ENCODE data around the gene VAC14. TPM values are rescaled to one million over a fixed set of nuclear protein-coding genes. Genes with fewer than 3 reads are reported as not detected.

Gene VAC14
- total RNA-seq, 4 donors from 2014 or later, result 43.4 to 69.4 (median 63.1) TPM

DNA sequence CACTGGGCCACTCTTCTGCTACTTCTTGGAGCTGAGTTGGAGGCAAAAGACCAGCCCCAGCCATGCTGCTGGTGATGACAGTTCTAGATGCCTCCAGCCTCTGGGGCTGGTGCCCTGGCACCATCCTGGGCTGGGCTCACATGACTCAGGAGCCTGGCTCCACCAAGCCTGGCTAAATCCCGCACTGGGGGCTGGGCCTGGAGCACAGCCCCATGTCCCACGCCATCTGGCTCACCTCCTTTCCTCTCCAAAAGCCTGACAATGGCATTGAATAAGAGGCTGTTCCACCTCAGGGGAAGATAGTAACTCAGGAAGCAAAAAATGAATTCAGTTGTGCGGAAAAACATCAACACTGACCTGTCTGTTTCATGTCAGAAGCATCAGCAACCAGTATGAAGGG is 70.0 kb downstream of the VAC14 start:
- Histone ChIP-seq H3K27me3 (no peaks in the 10 kb centered on the region), H3K4me1 (peaks cover 2 to 22% of the 10 kb centered on the region in 2 donors), H3K36me3 (peaks cover 4 to 9% of the 10 kb centered on the region in 2 donors), H3K9me3 (no peaks in the 10 kb centered on the region), H3K4me3 (replicated peaks in 1 of 3) (no peak overlapping the region), H3K27ac (no peak overlapping the region)
- no peak for TF ChIP-seq POLR2A (IDR thresholded peaks at IDR 0.05)
- TF ChIP-seq, protein P1, sequence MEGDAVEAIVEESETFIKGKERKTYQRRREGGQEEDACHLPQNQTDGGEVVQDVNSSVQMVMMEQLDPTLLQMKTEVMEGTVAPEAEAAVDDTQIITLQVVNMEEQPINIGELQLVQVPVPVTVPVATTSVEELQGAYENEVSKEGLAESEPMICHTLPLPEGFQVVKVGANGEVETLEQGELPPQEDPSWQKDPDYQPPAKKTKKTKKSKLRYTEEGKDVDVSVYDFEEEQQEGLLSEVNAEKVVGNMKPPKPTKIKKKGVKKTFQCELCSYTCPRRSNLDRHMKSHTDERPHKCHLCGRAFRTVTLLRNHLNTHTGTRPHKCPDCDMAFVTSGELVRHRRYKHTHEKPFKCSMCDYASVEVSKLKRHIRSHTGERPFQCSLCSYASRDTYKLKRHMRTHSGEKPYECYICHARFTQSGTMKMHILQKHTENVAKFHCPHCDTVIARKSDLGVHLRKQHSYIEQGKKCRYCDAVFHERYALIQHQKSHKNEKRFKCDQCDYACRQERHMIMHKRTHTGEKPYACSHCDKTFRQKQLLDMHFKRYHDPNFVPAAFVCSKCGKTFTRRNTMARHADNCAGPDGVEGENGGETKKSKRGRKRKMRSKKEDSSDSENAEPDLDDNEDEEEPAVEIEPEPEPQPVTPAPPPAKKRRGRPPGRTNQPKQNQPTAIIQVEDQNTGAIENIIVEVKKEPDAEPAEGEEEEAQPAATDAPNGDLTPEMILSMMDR (IDR thresholded peaks at IDR 0.05), result no peak
- WGBS, 2 donors, result 97% methylated on average over 3 of the region's 3 CpGs
- no peak for DNase-seq
- intact Hi-C loops (cut with DNase I), result no loop called here

DNA sequence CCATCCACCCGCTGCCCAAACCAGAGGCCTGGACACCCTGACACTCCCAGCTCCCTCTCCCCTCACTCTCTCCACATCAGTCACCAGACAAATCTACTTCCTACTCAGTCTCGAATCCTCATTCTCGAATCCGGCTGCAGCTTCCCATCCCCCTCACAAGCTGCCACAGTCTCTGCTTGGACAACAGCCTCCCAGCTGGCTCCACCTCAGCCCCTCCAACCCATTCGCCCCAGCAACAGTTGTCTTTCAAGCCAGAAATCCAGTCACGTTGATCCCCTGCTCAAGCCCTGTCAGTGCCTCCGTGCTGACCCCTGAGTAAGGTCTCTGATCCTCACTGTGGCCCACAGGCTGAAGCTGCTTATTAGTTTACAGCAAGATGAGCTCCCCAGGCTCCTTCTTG is 70.9 kb downstream of the VAC14 start:
- WGBS, 2 donors, result 87 to 91% methylated on average over 7 of the region's 7 CpGs

DNA sequence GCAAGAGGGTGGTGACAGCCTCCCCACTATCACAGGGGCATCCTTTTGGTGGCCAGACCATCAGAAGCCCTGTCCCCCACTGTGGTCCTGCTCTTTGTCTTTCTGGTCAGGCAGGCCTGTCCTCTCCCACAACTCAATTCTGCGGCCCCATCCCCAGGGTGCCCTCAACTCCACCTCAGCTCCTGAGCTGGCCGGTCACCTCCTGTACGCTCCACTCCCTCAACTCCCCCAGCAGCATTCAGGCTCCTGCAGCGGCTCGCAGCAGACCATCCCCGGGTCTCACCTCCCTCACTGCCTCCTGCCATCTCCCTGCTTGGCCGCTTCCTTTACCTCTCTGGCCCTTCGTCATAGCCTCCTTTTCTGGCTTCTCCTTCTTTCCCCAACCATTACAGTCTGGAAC is 71.7 kb downstream of the VAC14 start:
- intact Hi-C loops (cut with DNase I), result loop anchor here (2.0 kb wide), 1 partner anchor 16 kb away; no protein-coding TSS in a partner anchor
- no peak for TF ChIP-seq POLR2A (IDR thresholded peaks at IDR 0.05)
- TF ChIP-seq, protein P1 (IDR thresholded peaks at IDR 0.05), result no peak
- peaks cover 16 to 23% of the 10 kb centered on the region in 2 donors for H3K4me1 ChIP-seq
- H3K36me3 ChIP-seq, result peaks cover 4 to 9% of the 10 kb centered on the region in 2 donors
- H3K27ac ChIP-seq, result no peak overlapping the region
- H3K27me3 ChIP-seq, result no peaks in the 10 kb centered on the region
- WGBS, 2 donors, result 97 to 98% methylated on average over 8 of the region's 8 CpGs
- DNase-seq, result no peak
- no peak overlapping the region for H3K4me3 ChIP-seq (replicated peaks in 1 of 3)
- H3K9me3 ChIP-seq, result no peaks in the 10 kb centered on the region

More for the DNA sequence above, 70.9 kb downstream of the VAC14 start:
- no peaks in the 10 kb centered on the region for H3K27me3 ChIP-seq
- no peak overlapping the region for H3K4me3 ChIP-seq (replicated peaks in 1 of 3)
- TF ChIP-seq, protein P1 (IDR thresholded peaks at IDR 0.05), result no peak
- no peak for TF ChIP-seq POLR2A (IDR thresholded peaks at IDR 0.05)
- no peaks in the 10 kb centered on the region for H3K9me3 ChIP-seq
- intact Hi-C loops (cut with DNase I), result no loop called here
- peaks cover 4 to 9% of the 10 kb centered on the region in 2 donors for H3K36me3 ChIP-seq
- peaks cover 11 to 22% of the 10 kb centered on the region in 2 donors for H3K4me1 ChIP-seq
- no peak for DNase-seq
- H3K27ac ChIP-seq, result no peak overlapping the region

DNA sequence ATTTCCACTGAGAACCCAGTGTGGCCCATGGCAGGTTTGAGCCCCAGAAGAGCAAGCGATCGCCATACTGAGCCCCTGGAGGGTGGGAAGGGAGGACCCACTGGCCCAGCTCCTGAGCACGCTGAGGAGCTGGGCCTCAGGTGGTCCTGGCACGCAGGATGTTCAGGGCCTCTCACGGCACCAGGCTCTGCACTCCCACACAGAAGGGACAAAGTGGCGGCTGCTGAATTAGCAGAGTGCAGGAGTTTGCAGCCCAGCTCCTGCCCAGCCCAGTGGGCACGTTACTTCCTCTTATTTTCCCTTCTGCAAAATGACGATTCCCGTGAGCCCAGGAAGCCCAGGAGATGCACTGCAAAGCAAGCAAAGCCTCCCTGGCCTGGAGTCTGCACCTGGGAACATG is 72.8 kb downstream of the VAC14 start:
- intact Hi-C loops (cut with DNase I), result loop anchor here (2.0 kb wide), 1 partner anchor 17 kb away; no protein-coding TSS in a partner anchor
- no peak for TF ChIP-seq POLR2A (IDR thresholded peaks at IDR 0.05)
- TF ChIP-seq, protein P1 (IDR thresholded peaks at IDR 0.05), result no peak
- H3K4me3 ChIP-seq (replicated peaks in 1 of 3), result no peak overlapping the region
- peaks cover 16 to 23% of the 10 kb centered on the region in 2 donors for H3K4me1 ChIP-seq
- DNase-seq, result no peak
- no peaks in the 10 kb centered on the region for H3K9me3 ChIP-seq
- WGBS, 2 donors, result 90 to 97% methylated on average over 6 to 8 of the region's 9 CpGs
- no peak overlapping the region for H3K27ac ChIP-seq
- H3K36me3 ChIP-seq, result peaks cover 4 to 9% of the 10 kb centered on the region in 2 donors
- no peaks in the 10 kb centered on the region for H3K27me3 ChIP-seq

DNA sequence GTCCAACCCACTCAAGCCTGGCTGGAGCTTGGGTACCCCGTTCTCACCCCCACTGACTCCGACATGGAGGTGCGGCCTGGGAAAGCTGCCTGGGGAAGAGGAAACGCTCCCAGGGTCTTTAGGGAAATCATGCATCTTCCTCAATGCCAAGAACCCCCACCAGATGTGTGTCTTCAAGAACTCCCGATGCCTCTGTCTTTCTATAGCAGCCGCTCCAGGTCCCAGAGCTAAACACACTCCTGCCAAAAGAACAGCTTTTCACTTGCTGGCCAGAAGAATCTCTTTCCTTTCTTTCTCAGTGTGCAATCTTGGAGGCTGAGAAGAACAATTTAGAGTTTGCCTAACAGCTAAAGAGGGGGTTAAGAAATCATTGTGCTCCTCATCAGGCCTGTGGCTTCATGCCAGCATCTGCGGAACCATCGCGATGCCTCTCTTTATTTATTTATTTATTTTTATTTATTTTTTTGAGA is 74.0 kb downstream of the VAC14 start:
- no peak for DNase-seq
- H3K27ac ChIP-seq, result peak overlapping the region; percentile 82 to 88 (median 84)

More for the DNA sequence above, 74.0 kb downstream of the VAC14 start:
- Histone ChIP-seq H3K4me3 (replicated peaks in 1 of 3) (no peak overlapping the region), H3K27me3 (no peaks in the 10 kb centered on the region), H3K36me3 (peaks cover 4 to 9% of the 10 kb centered on the region in 2 donors), H3K4me1 (peaks cover 16 to 23% of the 10 kb centered on the region in 2 donors), H3K9me3 (no peaks in the 10 kb centered on the region)
- 67 to 74% methylated on average over 9 of the region's 9 CpGs for WGBS, 2 donors
- intact Hi-C loops (cut with DNase I), result no loop called here
- no peak for TF ChIP-seq POLR2A (IDR thresholded peaks at IDR 0.05)
- TF ChIP-seq, protein P1 (IDR thresholded peaks at IDR 0.05), result no peak
